Prostate gland (tissue), 2 donors: ENCODE results near the gene TTC24. TPM values are rescaled to one million over a fixed set of nuclear protein-coding genes. Genes with fewer than 3 reads are reported as not detected.
A peak's percentile ranks its signal among the peaks of the same experiment; 100 is the strongest.
"Not testable (repeated sequence)": the region's sequence is repeated elsewhere in the genome, so short reads cannot be mapped to it uniquely, and the experiment has no call there.

ENCODE experiments used
- DNase-seq: peaks from one replicate; pipeline ENCODE4 v3.0.0-alpha.2; 2019; ENCODE audit warnings: low spot score
- H3K27ac ChIP-seq, 2 donors: fragments of 200-600 bp; sonication (generic); 2 replicates each; pipeline ENCODE4 v1.5.1; 2017 to 2019
- H3K27me3 ChIP-seq: fragments of 200-600 bp; sonication (generic); replicated peaks from 2 replicates; pipeline ENCODE4 v1.5.1; 2019; ENCODE audit not compliant: insufficient read depth
- H3K36me3 ChIP-seq, 2 donors: fragments of 200-600 bp; sonication (generic); 1 replicate in 1 of 2; 2 replicates in 1 of 2; pipeline versions ENCODE4 v1.5.1 to v1.8.1; 2017 to 2019
- H3K4me1 ChIP-seq: fragments of 200-600 bp; sonication (generic); replicated peaks from 2 replicates; pipeline ENCODE4 v1.5.1; 2019
- H3K4me3 ChIP-seq, 2 donors: fragments of 200-600 bp; sonication (generic); 2 replicates each; pipeline ENCODE4 v1.5.1; 2017 to 2019
- H3K9me3 ChIP-seq: fragments of 200-600 bp; sonication (generic); 2 replicates; pipeline ENCODE4 v1.5.1; 2017
- POLR2A ChIP-seq: fragments of 450-650 bp; IDR thresholded peaks from one replicate; pipeline ENCODE4 v1.6.1; 2016; ENCODE audit warnings: antibody characterized with exemption, mild to moderate bottlenecking
- POLR2AphosphoS5 ChIP-seq: sonication (generic); formaldehyde crosslinking; IDR thresholded peaks from one replicate; pipeline ENCODE4 v1.6.1; 2017; ENCODE audit warnings: antibody characterized with exemption
- WGBS: methylation state at CpG from one replicate; pipeline ENCODE4 v1.1.5; 2018; 5-methylcytosine and 5-hydroxymethylcytosine counted together
- intact Hi-C: fragments of 100-400 bp; cut with DNase I; formaldehyde crosslinking; loops from one replicate; pipeline ENCODE4 v1.14.2; 2022
- total RNA-seq, 2 donors: library from RNA; depleted of rRNA; stranded (reverse); fragments of >200 nt; gene quantifications; one replicate each; pipeline ENCODE4 v1.1.0, GENCODE V29; 2016
- TF ChIP-seq, protein P1 (sequence below), 4 experiments: fragments of 200-600 bp in 2 of 4; fragments of 450-650 bp in 2 of 4; sonication (generic) in 2 of 4; IDR thresholded peaks; 1 replicate in 3 of 4; 2 replicates in 1 of 4; pipeline ENCODE4 v1.5.1; 2016 to 2019; ENCODE audit warnings: antibody characterized with exemption in 4 of 4, mild to moderate bottlenecking in 2 of 4, moderate library complexity in 2 of 4

Gene TTC24
- total RNA-seq, 2 donors from 2014 or later = not detected

GRCh38 chr1:156626079-156626438, 46.5 kb downstream of the TTC24 start:
- H3K9me3 ChIP-seq = no peaks in the 10 kb centered on the region
- no peak for DNase-seq
- peaks cover 10% of the 10 kb centered on the region for H3K27me3 ChIP-seq
- TF ChIP-seq, protein P1, sequence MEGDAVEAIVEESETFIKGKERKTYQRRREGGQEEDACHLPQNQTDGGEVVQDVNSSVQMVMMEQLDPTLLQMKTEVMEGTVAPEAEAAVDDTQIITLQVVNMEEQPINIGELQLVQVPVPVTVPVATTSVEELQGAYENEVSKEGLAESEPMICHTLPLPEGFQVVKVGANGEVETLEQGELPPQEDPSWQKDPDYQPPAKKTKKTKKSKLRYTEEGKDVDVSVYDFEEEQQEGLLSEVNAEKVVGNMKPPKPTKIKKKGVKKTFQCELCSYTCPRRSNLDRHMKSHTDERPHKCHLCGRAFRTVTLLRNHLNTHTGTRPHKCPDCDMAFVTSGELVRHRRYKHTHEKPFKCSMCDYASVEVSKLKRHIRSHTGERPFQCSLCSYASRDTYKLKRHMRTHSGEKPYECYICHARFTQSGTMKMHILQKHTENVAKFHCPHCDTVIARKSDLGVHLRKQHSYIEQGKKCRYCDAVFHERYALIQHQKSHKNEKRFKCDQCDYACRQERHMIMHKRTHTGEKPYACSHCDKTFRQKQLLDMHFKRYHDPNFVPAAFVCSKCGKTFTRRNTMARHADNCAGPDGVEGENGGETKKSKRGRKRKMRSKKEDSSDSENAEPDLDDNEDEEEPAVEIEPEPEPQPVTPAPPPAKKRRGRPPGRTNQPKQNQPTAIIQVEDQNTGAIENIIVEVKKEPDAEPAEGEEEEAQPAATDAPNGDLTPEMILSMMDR (IDR thresholded peaks at IDR 0.05) = peak in 1 of 4 experiments; percentile 7
- TF ChIP-seq POLR2A (no peak), POLR2AphosphoS5 (no peak)
- 38% methylated on average over 4 of the region's 4 CpGs for WGBS
- H3K4me1 ChIP-seq = peaks cover 7% of the 10 kb centered on the region
- H3K4me3 ChIP-seq = no peak overlapping the region
- intact Hi-C loops = loop anchor here (1.0 kb wide), 1 partner anchor 31 kb away; no protein-coding TSS in a partner anchor
- H3K27ac ChIP-seq = no peak overlapping the region
- no peaks in the 10 kb centered on the region for H3K36me3 ChIP-seq

DNA sequence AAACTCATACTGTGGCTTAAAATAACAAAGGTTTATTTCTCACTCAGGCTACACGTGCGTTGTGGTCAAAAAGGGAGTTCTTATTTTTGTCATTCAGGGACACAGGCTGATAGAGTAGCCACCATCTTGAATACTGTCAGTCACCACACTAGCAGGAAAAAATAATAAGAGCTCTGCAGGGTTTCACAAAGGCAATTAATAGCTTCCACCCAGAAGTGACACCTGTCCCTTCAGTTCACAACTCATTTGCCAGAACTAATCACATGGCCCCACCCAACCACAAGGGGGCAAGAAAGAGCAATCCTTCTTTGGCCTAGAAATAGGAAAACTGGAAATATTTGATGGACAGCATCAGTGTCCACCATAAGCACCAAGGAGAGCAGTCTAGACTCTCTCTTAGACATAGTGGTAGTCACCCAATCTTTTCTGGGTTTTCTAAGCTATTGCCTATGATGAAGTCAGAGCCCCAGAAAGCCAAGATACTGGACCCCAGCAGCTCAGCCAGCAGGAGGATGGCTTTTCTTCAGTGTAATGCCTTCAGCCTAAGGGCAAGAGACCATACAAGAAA, 47.9 kb downstream of the TTC24 start:
- Histone ChIP-seq H3K4me3 (no peak overlapping the region), H3K27me3 (peaks cover 12% of the 10 kb centered on the region), H3K36me3 (no peaks in the 10 kb centered on the region), H3K27ac (no peak overlapping the region), H3K9me3 (no peaks in the 10 kb centered on the region), H3K4me1 (peaks cover 7% of the 10 kb centered on the region)
- TF ChIP-seq, protein P1 (IDR thresholded peaks at IDR 0.05) = peak; percentile 38 to 60 (median 43)
- no peak for TF ChIP-seq POLR2A
- intact Hi-C loops = no loop called here
- 84% methylated on average over 2 of the region's 2 CpGs for WGBS
- no peak for DNase-seq

GRCh38 chr1:156629823-156630449, 50.4 kb downstream of the TTC24 start:
- no peaks in the 10 kb centered on the region for H3K36me3 ChIP-seq
- no peaks in the 10 kb centered on the region for H3K9me3 ChIP-seq
- peaks cover 5% of the 10 kb centered on the region for H3K4me1 ChIP-seq
- no peak overlapping the region for H3K27ac ChIP-seq
- no peak for DNase-seq
- intact Hi-C loops = no loop called here
- WGBS = 77% methylated on average over 8 of the region's 8 CpGs
- H3K27me3 ChIP-seq = peaks cover 13% of the 10 kb centered on the region
- no peak for TF ChIP-seq POLR2AphosphoS5
- TF ChIP-seq, protein P1 (IDR thresholded peaks at IDR 0.05) = no peak
- no peak for TF ChIP-seq POLR2A
- no peak overlapping the region for H3K4me3 ChIP-seq

DNA sequence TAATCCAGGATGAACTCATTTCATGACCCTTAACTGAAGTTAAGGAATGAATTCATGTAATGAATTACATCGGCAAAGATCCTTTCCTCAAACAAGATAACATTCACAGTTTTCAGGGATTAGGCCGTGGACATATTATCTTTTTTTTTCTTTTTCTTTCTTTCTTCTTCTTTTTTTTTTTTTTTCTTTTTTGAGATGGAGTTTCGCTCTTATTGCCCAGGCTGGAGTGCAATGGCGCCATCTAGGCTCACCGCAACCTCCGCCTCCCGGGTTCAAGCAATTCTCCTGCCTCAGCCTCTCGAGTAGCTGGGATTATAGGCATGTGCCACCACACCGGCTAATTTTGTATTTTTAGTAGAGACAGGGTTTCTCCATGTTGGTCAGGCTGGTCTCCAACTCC, 51.6 kb downstream of the TTC24 start:
- H3K36me3 ChIP-seq, H3K27ac ChIP-seq, H3K27me3 ChIP-seq, DNase-seq, H3K9me3 ChIP-seq, intact Hi-C loops, H3K4me1 ChIP-seq, H3K4me3 ChIP-seq: not testable (repeated sequence)
- 36% methylated on average over 9 of the region's 9 CpGs for WGBS

DNA sequence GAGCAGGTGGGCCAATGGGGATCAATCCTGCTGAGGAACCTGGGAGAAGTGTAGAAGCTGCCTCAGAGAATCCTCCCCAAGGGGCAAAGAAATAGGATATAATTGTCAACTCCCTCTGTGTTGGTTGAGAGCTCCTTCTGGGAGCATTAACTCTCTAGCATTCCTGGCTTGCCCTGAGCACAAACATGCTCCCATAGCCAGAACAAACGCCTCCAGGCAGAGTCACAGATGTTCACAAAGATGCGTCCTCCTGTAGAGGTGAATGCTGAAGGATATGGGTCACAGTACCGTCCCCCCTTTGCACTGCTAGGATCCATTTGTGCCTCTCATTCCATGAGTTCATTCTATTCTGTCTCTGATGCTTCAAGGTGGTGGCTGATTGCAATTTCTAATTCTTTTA, 52.8 kb downstream of the TTC24 start:
- no peak for TF ChIP-seq POLR2A
- intact Hi-C loops = no loop called here
- Histone ChIP-seq H3K27ac (no peak overlapping the region), H3K27me3 (peaks cover 6% of the 10 kb centered on the region), H3K9me3 (no peaks in the 10 kb centered on the region), H3K4me1 (no peaks in the 10 kb centered on the region), H3K36me3 (no peaks in the 10 kb centered on the region), H3K4me3 (no peak overlapping the region)
- DNase-seq = no peak
- 36% methylated on average over 3 of the region's 3 CpGs for WGBS

Other genes with a start within 250 kb of the TTC24 start
- gene CCT3, start 241.4 kb upstream of the TTC24 start, total RNA-seq = 100 to 1,000 TPM; 144 to 167 TPM
- gene TSACC, start 241.2 kb upstream of the TTC24 start, total RNA-seq = 10 to 100 TPM in 1 of 2 donors, not detected in 1; 58.7 TPM
- under 1 TPM in 1 of 2 donors, not detected in 1; 0.85 TPM for gene RHBG, start 210.5 kb upstream of the TTC24 start, total RNA-seq
- 100 to 1,000 TPM in 1 of 2 donors, 10 to 100 TPM in 1; 52.1 to 128 TPM for gene MEF2D, start 78.9 kb upstream of the TTC24 start, total RNA-seq
- 1 to 10 TPM; 1.5 to 3.0 TPM for gene IQGAP3, start 7.2 kb upstream of the TTC24 start, total RNA-seq
- gene NAXE, start 12.1 kb downstream of the TTC24 start, total RNA-seq = 100 to 1,000 TPM; 118 to 188 TPM
- 10 to 100 TPM; 20.9 to 27.5 TPM for gene GPATCH4, start 21.8 kb downstream of the TTC24 start, total RNA-seq
- gene HAPLN2, start 39.7 kb downstream of the TTC24 start, total RNA-seq = 10 to 100 TPM in 1 of 2 donors, 1 to 10 TPM in 1; 6.1 to 10.2 TPM
- 1 to 10 TPM in 1 of 2 donors, not detected in 1; 4.9 TPM for gene BCAN, start 62.4 kb downstream of the TTC24 start, total RNA-seq
- gene NES, start 97.7 kb downstream of the TTC24 start, total RNA-seq = 10 to 100 TPM; 11.2 to 33.4 TPM
- 10 to 100 TPM; 27.3 to 30.8 TPM for gene CRABP2, start 125.9 kb downstream of the TTC24 start, total RNA-seq
- gene METTL25B, start 148.7 kb downstream of the TTC24 start, total RNA-seq = 10 to 100 TPM; 62.0 to 69.5 TPM
- gene ISG20L2, start 149.0 kb downstream of the TTC24 start, total RNA-seq = 10 to 100 TPM; 19.4 to 34.4 TPM
- 10 to 100 TPM; 55.0 to 67.1 TPM for gene MRPL24, start 161.4 kb downstream of the TTC24 start, total RNA-seq
- 100 to 1,000 TPM; 124 to 156 TPM for gene HDGF, start 172.0 kb downstream of the TTC24 start, total RNA-seq
- 10 to 100 TPM; 33.0 to 61.5 TPM for gene PRCC, start 187.8 kb downstream of the TTC24 start, total RNA-seq
- under 1 TPM in 1 of 2 donors, not detected in 1; 0.80 TPM for gene SH2D2A, start 237.1 kb downstream of the TTC24 start, total RNA-seq